NCI-H2107 treated with DMSO at 0.1 percent for 48 hours (cell line): ENCODE data around the gene SPATA1.
A peak's percentile ranks its signal among the peaks of the same experiment; 100 is the strongest.

Source experiments
- DNase-seq: peaks from one replicate; lab custom pipeline; 2025; ENCODE audit not compliant: unreplicated experiment; lab: John Stamatoyannopoulos, UW

The SPATA1 gene, protein sequence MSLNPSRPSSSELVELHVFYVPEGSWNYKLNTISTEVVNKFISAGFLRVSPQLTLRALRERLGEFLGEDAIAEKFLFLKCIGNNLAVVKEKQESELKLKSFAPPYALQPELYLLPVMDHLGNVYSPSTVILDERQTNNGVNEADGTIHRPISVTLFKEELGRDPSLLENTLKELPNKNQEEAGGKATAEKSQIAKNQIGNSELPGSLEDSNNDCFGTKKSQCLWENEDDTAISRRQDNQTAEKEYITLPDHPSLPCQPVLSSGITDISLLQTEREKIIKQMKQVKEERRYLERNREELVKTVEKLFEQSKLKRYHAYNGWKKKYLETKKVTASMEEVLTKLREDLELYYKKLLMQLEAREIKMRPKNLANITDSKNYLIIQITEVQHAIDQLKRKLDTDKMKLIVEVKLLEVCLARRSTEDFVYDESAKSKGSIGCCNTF

DNA sequence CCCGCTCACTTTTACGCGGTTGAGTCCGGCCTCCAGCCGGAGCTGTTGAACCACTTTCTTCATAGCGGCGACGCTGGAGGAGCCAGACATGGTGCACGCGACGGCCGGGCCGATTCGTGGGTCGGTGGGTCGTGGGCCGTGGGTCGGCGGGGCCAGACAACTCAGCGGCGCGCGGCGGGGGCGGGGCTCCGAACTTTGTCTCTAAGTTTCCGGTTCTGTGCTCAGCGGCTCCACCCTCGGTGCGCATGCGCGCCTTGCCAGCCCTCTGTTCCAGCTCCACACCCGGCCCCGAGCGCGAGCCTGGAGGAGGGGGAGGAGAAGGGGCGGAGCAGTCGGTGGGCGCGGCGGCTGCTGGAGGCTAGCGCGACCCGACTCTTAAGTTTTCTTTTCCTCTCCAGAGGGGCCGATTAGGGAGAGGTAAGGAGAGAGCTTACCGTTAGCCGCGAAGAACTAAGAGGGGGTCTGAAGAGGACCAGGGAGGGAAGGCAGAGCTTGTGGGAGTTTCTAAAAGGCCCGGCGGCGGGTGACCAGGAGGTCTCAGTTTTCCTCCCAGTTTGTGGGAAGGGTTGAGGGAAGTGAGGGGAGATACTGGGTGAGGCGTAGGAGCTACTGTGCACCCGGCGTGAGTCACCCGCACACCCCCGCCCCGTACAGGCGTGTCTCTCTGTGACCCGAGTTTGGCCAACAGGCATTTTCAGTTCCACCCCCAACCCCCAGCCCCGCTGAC, at the start of gene SPATA1, which contains the start of gene GNG5:
Gene SPATA1 (plus strand): TSS at position 385 of the 727 bp plus-strand sequence. CDS start 9,974 bp downstream, outside the sequence.
Gene GNG5 (minus strand): TSS at position 580 of the 727 bp plus-strand sequence. CDS start 490 bp downstream, at position 90.
- DNase-seq, result peak; percentile 91

DNA sequence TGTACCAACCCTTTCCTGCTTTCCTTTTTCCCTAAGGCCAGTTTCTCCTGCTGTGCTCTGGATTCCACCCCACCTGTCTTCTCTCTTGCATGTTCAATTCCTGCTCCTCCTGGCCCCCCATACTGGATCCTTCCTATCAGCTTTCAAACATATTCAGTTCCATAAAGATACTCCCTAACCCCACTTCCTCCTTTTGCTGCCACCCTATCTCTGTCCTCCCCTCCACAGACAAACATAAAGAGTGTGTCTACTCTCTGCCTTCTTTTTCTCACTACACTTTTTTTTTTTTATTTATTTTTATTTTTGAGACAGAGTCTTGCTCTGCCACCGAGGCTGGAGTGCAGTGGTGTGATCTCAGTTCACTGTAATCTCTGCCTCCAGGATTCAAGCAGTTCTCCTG, 44.1 kb upstream of the SPATA1 start:
- DNase-seq, result no peak

DNA sequence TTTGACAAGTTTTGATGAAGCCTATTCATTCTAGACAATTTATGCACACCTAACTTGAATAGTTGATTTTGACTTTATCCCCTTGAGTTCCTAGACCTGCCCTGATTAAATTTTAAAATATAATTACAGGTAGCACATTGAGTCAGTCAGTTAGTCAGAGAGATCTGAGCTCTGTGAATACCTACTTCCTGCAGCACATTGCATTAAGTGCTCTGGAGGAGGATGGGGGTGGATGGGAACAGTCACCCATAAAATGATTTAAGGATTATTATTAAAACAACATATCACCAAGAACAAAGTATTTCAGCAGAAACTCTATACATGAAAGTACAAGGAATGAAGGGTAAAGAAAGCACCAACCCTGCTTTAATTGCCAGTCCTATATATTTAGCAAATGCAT, 38.9 kb upstream of the SPATA1 start:
- DNase-seq, result no peak

DNA sequence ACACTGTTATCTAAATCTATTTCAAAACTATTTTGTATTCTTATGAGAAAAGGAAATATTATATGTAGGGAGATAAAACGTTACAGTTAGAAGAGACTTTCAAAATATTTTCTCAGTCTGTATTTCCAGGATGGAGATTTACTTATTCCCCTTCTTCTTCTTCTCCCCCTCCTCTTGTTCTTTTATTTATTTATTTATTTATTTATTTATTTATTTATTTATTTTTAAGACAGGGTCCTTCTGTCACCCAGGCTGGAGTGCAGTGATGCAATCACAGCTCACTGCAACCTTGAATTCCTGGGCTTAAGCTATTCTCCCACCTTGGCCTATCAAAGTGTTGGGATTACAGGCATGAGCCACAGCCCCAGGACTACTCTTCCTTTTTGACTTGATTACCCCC, 30.0 kb upstream of the SPATA1 start:
- DNase-seq, result no peak

DNA sequence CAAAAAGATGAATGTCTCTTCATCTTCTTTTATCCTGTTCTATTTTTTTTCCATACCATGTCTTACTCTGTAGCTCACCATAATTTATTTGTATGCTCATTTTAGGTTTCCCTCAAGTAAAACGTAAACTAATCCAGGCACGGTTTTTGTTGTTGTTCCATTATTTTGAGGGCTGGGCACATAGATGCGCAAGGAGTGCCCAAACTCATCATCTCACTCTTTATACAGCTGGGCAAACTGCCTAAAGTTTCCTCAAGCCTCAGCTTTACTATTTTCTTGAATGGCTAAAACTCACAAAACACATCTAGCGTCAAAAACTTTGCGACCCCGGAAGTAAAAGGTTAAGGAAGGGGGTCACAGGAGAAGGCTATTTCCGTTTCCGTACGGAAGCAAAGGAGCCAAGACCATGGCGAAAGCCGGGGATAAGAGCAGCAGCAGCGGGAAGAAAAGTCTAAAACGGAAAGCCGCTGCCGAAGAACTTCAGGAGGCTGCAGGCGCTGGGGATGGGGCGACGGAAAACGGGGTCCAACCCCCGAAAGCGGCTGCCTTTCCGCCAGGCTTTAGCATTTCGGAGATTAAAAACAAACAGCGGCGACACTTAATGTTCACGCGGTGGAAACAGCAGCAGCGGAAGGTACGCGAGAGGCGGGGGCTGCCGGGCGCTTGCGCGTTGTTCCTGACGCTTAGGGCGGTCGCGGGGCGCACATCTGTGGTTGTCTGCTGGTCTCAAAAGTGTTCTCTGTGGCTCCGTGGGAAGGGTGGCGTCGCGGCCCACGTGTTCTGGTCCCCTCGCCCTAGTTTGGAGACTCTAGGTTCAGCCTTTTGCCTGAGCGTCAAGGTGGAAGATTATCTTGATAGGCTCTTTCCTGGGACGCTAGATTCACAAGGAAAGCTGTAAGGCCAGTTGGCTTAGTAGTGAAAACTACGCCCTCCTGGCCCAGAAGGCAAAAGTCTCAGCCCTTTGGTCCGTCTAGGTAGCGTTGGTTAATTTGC, 27.0 kb upstream of the SPATA1 start, which contains the start of gene RPF1:
Gene RPF1 (plus strand): TSS at position 391 of the 993 bp plus-strand sequence. CDS start 16 bp downstream, at position 407.
- peak; percentile 86 for DNase-seq

DNA sequence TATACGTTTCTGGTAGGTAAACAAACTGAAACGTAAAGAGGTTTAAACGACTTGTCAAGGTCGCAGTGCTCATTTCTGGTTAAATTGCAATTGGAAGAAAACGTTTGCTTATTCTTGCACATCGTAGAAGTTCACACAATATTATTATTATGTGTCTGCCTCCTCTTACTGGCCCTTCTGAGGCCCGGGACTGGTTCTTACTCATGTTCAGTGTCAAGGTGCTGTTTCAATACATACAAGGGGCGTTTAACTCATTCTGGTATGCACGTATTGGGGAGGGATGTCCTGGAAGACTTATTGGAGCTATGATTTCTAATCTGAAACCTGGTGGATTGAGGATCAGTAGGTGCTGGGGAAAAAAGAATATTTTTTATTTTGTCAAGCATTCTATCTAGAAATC, 26.2 kb upstream of the SPATA1 start:
- no peak for DNase-seq

DNA sequence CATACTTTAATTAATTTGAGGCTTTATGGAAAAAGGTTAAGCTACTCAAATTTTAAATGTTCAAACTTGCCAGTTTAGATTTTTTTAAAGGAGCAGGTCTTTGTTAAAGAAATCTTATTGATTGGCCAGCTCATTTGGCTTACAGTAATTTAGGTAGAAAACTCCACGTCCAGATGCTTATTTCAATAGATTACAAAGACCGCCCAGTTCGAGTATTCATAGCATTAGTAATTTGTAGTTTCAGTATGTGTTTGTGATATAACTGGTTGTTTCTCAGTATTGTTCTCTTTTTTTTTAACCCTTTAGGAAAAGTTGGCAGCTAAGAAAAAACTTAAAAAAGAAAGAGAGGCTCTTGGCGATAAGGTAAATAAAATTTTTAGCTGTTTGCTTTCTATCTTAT, 25.5 kb upstream of the SPATA1 start:
- no peak for DNase-seq

DNA sequence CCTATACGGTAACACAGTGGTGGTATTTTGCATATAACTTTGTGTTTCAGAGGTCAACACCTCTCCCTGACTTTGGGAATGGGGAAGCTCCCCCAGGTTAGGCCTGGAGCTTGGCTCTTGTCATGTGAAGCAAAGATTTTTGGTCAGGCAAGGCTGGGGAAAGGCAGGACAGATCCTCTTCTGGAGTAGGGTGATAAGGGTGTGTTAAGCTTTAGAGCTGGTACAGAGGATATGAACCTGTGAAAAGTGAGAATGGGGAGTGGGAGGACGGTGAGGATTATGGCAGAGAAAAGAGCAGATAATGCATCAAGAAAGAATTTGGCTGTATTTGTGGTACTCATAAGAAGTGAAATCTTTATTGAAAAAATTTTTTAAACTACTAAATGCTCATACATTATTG, 24.9 kb upstream of the SPATA1 start:
- no peak for DNase-seq

DNA sequence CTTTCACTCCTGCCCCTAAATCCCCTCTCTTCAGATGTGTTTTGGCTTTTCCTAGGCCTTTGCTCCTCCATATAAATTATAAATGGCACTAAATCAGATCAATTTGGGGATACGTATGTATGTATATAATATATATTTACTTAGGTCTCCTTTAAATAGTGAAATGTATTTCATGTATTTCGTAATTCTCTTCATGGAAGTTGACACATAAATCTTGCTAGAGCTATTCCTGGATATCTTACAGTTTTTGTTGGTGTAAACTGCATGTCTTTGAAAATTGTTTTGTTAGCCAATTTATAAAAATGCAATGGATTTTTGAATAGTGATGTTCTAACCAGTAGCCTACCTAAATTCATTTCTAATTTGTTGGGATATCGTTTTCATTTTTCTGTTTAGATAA, 18.1 kb upstream of the SPATA1 start:
- no peak for DNase-seq

DNA sequence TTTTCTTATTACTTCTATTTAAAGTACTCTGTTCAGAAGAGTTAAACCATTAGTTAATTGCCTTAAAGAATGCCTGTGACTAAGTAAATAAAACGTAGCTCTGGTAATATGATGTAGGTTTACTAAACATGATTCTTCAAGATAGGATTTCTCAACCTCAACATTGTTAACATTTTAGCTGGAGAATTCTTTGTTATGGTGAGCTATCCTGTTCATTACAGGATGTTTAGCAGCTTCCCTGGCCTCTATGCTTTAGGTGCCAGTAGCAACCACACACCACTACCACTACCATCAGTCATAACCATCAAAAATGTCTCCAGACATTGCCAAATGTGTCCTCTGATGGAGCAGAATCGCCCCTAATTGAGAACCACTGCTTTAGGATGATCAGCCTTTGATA, 16.4 kb upstream of the SPATA1 start:
- no peak for DNase-seq

DNA sequence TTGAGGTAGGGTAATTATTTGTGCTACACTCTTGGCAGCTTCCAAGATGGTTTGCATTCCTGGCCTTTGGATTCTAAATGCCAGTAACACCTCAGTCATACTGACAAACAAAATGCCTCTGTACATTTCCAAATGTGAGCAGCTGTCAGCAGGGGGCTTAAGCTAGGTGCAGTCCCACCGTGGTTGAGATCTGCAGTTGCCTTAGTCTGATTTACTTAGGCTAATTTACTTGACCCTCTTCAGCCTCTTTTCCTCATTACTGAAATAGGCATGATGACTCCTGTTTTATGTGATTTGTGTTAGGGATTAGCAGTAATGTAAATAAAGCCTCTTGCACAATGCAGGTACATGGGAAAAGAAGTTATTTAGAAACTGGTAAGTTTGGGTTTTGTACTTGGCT, 13.5 kb upstream of the SPATA1 start:
- no peak for DNase-seq

DNA sequence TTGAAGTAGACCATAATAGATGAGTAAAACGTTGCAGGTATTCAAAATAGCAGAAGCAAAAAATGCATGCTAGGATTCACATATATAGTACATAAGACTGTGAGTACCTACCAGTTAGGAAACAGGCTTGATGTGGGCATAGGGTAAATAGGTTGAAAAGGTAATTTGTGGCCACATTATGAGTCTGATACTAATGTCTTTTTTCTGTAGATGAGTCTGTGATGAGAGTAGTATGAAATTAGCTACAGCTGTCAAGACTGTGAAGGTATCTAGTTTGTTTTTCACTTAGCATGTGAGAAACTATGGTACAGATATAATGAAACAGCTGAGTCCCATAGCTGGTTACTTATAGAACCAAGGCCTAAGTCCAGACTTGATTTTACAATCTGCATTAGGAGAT, 12.4 kb upstream of the SPATA1 start:
- no peak for DNase-seq

DNA sequence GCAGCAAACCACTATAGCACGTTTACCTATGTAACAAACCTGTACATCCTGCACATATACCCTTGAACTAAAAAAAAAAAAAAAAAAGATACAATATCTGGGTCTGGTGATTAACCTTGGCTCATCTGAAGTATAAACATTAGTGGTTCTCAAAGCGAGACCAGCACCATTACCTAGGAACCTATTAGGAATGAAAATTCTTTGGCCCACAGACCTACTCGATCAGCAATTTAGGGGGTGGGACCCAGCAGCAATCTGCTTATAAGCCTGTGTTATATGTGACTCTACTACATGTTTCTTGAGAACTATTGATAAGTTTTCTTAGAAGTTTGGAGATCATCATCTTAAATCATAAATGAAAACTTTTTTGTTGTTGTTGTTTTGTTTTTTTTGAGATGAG, 9.7 kb upstream of the SPATA1 start:
- DNase-seq, result no peak

DNA sequence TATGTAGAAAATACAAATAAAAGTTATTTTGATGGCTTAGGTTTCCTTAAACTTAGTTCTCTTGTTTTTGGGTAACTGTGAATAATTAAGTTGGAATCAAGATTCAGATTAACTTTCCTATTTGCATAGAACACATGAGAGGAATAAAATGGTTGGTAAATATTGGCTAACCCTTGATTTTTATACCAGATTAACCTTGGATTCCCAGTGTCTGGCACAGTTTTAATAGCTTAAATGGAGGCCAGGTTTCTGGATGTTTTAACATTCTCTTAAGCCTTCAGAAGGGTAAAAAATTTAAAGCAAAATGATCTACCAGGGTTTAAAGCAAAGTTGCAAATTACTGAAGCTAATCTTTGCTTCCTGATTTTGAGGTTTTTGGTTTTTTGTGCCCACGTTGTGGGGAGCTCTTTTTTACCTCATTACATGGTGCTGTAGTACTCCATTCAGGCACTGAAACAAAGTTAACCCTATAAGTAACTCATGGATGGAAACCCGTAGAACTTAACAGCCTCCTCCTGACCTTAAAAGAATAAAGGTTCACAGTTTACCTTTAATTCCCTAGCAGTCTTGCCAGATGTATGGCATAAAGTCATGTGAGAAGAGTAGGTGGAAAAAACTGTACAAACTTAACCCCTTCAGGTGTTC, 8.4 kb upstream of the SPATA1 start:
- DNase-seq, result no peak

DNA sequence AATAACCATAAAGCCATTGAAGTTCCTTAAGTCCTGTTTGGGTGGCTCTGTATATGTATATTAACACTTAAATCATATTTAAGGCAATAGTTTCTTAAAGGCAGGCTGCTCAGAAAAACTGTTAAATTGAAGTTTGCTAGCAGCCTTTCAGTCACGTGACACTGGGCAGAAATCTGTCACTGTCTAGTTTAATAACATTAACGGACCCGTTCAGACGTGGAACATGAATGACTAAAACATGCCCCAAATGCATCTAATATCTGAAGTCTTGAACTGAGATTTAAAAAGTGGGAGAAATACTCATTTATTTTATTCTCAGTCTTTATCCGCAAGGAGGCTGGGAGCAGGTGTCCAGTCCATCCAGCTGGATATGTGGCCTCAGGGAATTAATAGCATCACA, 3.3 kb upstream of the SPATA1 start:
- no peak for DNase-seq

DNA sequence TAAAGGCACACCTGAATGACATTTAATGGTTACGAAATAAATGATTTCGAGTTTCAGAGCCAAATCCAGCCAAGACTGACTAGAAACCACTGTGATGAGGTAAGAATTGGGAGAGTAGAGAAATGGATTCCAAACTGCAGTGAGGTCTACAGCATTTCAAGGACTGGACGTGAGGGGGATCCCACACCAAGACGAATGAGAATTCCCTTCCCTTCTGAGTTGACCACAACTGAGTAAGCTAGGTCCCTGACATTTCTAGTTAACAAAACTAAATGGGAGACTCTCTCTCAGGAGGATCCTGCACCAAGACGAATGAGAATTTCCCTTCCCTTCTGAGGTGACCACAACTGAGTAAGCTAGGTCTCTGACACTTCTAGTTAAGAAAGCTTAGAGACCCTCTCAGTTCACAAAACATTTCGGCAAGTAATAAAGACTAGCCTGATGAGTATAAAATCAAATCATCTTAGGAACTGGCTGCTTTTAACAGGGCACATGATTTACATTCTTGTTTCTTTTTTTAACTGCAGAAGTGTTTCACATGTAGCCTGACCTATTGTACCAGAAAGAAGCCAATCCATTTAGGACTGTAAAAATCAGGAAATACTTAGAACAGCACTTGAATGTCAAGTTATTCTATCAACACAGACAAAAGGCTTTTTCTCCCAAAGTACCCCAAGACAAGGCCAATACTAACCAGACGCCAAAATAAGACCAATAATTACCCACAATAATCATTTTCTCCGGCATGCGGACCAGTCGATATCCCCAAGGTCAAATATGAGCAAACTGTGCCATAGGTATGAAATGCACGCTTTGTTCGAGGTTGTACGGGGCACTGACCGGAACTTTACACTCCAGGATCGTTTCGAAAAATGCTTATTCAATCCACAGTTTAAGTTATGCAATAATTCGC, 1.4 kb upstream of the SPATA1 start:
- DNase-seq, result peak; percentile 29

DNA sequence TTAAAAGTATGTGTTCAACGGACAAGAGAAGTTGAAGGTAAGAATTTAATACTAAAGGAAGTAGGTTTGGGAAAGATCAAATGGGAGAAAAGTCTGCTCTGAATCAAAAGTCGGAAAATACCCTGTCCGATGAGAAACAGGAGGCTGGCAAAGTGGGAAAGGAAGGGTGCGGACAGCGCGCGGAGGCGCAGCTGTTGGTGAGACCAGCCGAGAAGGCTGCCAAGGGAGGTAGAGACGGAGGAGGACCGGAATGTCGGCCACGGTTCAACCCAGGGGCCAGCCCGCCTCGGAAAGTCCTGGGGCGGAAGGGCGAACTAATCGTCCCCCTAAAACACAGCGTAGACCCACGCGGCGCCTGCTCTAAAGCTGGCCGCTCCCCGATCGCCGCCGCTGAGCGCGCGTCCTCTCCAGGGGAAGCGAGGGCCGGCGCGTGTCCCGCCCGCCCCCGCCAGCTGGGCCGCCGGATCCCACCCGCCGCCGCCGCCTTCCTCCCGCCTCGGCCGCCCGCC, 639 bp upstream of the SPATA1 start:
- peak; percentile 43 for DNase-seq

DNA sequence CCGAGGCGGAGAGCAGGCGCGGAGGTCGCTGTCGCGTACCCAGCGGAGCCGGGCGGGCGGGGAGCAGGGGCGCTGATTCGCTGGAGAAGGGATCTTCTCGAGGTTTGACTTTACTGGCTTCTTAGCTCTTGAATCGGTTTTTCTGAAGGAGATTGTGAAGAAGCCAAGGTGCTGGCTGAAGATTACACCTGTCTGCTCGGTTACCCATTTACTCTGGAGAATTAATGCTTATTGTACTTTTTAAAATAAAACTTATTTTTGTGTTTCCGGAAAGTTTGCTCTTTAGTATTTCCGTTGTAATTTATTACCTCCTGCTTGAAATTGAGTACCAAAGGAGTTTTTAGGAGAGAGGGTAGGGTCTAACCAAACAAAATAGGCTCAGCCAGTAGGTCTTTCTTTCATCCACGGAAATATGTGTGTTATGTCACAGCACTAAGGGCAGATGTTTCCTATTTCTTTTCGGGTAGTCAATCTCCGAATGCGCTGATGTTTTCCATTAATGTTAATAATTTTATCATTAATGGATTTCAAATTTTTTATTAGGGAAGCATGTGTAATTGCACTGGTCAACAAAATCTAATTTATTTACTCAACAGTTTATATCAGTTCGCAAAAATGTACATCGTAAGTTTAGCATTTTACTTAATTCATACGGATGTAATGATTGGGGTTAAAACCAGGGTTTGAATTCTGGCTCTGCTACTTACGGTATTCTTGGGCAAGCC, 705 bp downstream of the SPATA1 start:
- peak; percentile 71 for DNase-seq
